ENCODE results near the gene PGLYRP1. TPM values are rescaled to one million over a fixed set of nuclear protein-coding genes. Genes with fewer than 3 reads are reported as not detected.

The PGLYRP1 gene
- total RNA-seq, 1 experiment from 2014 or later = not detected

DNA sequence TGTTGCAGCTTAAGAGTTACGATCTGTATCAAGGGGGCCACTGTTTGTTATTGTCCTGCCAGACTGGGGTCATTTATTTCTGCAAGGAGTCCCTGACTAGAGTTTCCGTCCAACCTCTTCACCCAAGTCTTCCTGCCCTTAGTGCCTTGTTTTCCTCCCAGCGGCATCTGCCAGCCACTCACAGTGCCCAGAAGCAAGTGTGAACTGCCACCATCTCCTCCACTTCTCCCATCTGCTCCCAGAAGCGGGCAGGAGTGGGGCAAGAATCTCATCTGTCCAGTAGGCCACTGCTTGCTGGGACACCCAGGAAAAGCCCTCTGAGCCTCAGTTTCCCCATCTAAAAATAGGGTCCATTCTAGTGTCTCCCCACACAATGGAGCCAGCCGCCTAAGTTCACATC is 53.2 kb downstream of the PGLYRP1 start:
- DNase-seq (no peak), ATAC-seq (no peak)
- no peak overlapping the region for H2AFZ ChIP-seq (ENCODE audit: low read length)
- no peaks in the 10 kb centered on the region for H3K36me3 ChIP-seq (ENCODE audit: low read depth, low read length)
- no peaks in the 10 kb centered on the region for H4K20me1 ChIP-seq (ENCODE audit: low read length)
- ChIA-PET POLR2A (ENCODE audit: unreplicated experiment) (no interaction called here), CTCF (interaction anchor here (0.6 kb wide), 1 partner anchor 24 kb away, joined by 6 read pairs; no protein-coding TSS in a partner anchor)
- H3K4me1 ChIP-seq (ENCODE audit: insufficient read depth, low read length) = no peaks in the 10 kb centered on the region; the same call in 1 of the 2 replicates
- no peaks in the 10 kb centered on the region for H3K9me3 ChIP-seq (ENCODE audit: low read length)
- H3K9me2 ChIP-seq (replicated peaks; ENCODE audit: low read length) = no peaks in the 10 kb centered on the region
- no peak overlapping the region for H3K27ac ChIP-seq (ENCODE audit: low read length)
- no peak overlapping the region for H3K4me2 ChIP-seq (ENCODE audit: low read length)
- intact Hi-C loops (cut with micrococcal nuclease) = no loop called here
- no peaks in the 10 kb centered on the region for H3F3A ChIP-seq (ENCODE audit: low read length, unreplicated experiment)
- H3K79me2 ChIP-seq (ENCODE audit: low read length) = no peaks in the 10 kb centered on the region
- TF ChIP-seq, protein P1, sequence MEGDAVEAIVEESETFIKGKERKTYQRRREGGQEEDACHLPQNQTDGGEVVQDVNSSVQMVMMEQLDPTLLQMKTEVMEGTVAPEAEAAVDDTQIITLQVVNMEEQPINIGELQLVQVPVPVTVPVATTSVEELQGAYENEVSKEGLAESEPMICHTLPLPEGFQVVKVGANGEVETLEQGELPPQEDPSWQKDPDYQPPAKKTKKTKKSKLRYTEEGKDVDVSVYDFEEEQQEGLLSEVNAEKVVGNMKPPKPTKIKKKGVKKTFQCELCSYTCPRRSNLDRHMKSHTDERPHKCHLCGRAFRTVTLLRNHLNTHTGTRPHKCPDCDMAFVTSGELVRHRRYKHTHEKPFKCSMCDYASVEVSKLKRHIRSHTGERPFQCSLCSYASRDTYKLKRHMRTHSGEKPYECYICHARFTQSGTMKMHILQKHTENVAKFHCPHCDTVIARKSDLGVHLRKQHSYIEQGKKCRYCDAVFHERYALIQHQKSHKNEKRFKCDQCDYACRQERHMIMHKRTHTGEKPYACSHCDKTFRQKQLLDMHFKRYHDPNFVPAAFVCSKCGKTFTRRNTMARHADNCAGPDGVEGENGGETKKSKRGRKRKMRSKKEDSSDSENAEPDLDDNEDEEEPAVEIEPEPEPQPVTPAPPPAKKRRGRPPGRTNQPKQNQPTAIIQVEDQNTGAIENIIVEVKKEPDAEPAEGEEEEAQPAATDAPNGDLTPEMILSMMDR (conservative IDR thresholded peaks at IDR 0.05; ENCODE audit: low read depth, low read length) = no peak
- TF ChIP-seq EZH2phosphoT487 (IDR thresholded peaks at IDR 0.05; ENCODE audit: borderline replicate concordance, low read length) (no peak), EZH2 (IDR thresholded peaks at IDR 0.05; ENCODE audit: low read length, unreplicated experiment) (no peak)
- no peak overlapping the region for H3K9ac ChIP-seq (ENCODE audit: low read length)
- no peaks in the 10 kb centered on the region for H3K27me3 ChIP-seq (ENCODE audit: low read length)
- no peak overlapping the region for H3K4me3 ChIP-seq (ENCODE audit: low read length)
- BruUV-seq (replicated peaks) = no TSS peak

Small RNA genes lying within 50 kb of the gene (microRNA-seq; reads per million reads assigned to microRNA genes)
- gene MIR769 (ENCODE audit: unreplicated experiment) = 174 reads per million, percentile 69 among the genes with 10 or more reads in this experiment

Other genes starting within 250 kb of the PGLYRP1 start
- gene DMPK, start 240.6 kb downstream of the PGLYRP1 start, total RNA-seq (2014; rRNA removed) = 18.3 and 18.9 TPM in 2 replicates
- 34.9 and 50.3 TPM in 2 replicates for gene DMWD, start 230.2 kb downstream of the PGLYRP1 start, total RNA-seq (2014; rRNA removed)
- 0.12 TPM in 1 of 2 replicates, not detected in the other for gene RSPH6A, start 207.7 kb downstream of the PGLYRP1 start, total RNA-seq (2014; rRNA removed)
- 36.6 and 67.3 TPM in 2 replicates for gene SYMPK, start 159.9 kb downstream of the PGLYRP1 start, total RNA-seq (2014; rRNA removed)
- 0.33 and 0.40 TPM in 2 replicates for gene FOXA3, start 158.7 kb downstream of the PGLYRP1 start, total RNA-seq (2014; rRNA removed)
- gene IRF2BP1, start 136.9 kb downstream of the PGLYRP1 start, total RNA-seq (2014; rRNA removed) = 31.5 and 38.6 TPM in 2 replicates
- 5.4 and 12.0 TPM in 2 replicates for gene MYPOP, start 120.4 kb downstream of the PGLYRP1 start, total RNA-seq (2014; rRNA removed)
- gene NANOS2, start 108.3 kb downstream of the PGLYRP1 start, total RNA-seq (2014; rRNA removed) = not detected in 2 replicates
- 0.06 TPM in 1 of 2 replicates, not detected in the other for gene NOVA2, start 49.2 kb downstream of the PGLYRP1 start, total RNA-seq (2014; rRNA removed)
- 6.3 and 7.7 TPM in 2 replicates for gene CCDC61, start 27.6 kb downstream of the PGLYRP1 start, total RNA-seq (2014; rRNA removed)
- gene IGFL4, start 17.9 kb upstream of the PGLYRP1 start, total RNA-seq (2014; rRNA removed) = not detected in 2 replicates
- not detected in 2 replicates for gene IGFL3, start 101.6 kb upstream of the PGLYRP1 start, total RNA-seq (2014; rRNA removed)
- not detected in 2 replicates for gene IGFL2, start 125.2 kb upstream of the PGLYRP1 start, total RNA-seq (2014; rRNA removed)
- 0.77 TPM in 1 of 2 replicates, not detected in the other for gene IGFL1, start 206.7 kb upstream of the PGLYRP1 start, total RNA-seq (2014; rRNA removed)